Astrocyte of the spinal cord (primary cell): ENCODE data around the gene CFAP57.

Source experiments
- DNase-seq: peaks from one replicate; pipeline ENCODE4 v3.0.0; 2011; ENCODE audit warnings: low read depth, low spot score
- H3K4me3 ChIP-seq: 2 replicates; pipeline ENCODE4 v1.5.1; 2011; ENCODE audit warnings: low read depth, mild to moderate bottlenecking, low read length, moderate library complexity
- CTCF ChIP-seq: IDR thresholded peaks from 2 replicates; pipeline ENCODE4 v1.5.1; 2012; ENCODE audit warnings: low read depth, mild to moderate bottlenecking, low read length, inconsistent platforms
- in situ Hi-C: cut with HindIII; loops from 2 replicates; pipeline ENCODE4 v1.10.0; 2017; ENCODE audit warnings: low sequenced_read_pairs

The CFAP57 gene

DNA sequence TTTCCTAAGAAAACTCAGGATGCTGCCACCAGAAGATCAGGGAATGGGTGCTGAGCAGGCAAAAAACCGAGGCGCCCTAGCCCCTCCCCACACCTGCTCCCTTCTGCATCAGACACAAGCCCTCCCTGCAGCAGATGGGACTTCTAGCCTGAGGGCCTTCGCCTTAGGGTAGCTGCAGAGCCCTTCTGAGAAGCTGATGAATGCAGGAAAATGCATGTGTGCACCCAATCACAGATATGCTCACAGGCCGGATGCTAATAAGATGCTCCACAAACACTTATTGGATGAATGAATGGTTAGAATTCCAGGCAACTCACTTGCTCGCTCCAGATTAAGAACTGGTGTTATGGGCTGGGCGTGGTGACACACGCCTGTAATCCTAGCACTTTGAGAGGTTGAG is 120.1 kb downstream of the CFAP57 start:
- no peak overlapping the region for H3K4me3 ChIP-seq
- TF ChIP-seq CTCF, result no peak
- in situ Hi-C loops, result no loop called here
- no peak for DNase-seq

- no peak for DNase-seq
- in situ Hi-C loops, result no loop called here
- no peak overlapping the region for H3K4me3 ChIP-seq
- TF ChIP-seq CTCF, result no peak
Observed at GRCh38 chr1:43292679-43293078, 120.5 kb downstream of the CFAP57 start.

- in situ Hi-C loops, result no loop called here
- no peak for TF ChIP-seq CTCF
- DNase-seq, result no peak
- no peak overlapping the region for H3K4me3 ChIP-seq
Observed at GRCh38 chr1:43293176-43293575, 121.0 kb downstream of the CFAP57 start.

GRCh38 chr1:43293896-43294760 is 122.0 kb downstream of the CFAP57 start:
- no peak for TF ChIP-seq CTCF
- in situ Hi-C loops, result no loop called here
- DNase-seq, result peak; percentile 45
- no peak overlapping the region for H3K4me3 ChIP-seq

DNA sequence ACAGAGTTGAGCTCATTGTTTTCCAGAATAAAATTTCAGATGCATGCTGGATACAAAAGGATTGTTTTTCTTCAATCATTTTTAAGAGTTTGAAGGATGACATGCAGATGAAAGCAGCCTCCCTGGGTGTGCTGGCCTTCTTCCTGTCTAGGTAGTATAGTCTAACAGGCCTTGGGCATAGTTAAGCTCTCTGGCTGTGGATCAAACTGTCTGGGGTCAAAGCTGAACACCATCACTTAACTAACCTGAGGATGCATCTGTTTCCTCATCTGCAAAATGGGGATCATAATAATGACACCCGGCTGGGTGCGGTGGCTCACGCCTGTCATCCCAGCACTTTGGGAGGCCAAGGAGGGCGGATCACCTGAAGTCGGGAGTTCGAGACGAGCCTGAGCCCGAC is 122.6 kb downstream of the CFAP57 start:
- no peak for TF ChIP-seq CTCF
- DNase-seq, result no peak
- H3K4me3 ChIP-seq, result no peak overlapping the region
- in situ Hi-C loops, result no loop called here

DNA sequence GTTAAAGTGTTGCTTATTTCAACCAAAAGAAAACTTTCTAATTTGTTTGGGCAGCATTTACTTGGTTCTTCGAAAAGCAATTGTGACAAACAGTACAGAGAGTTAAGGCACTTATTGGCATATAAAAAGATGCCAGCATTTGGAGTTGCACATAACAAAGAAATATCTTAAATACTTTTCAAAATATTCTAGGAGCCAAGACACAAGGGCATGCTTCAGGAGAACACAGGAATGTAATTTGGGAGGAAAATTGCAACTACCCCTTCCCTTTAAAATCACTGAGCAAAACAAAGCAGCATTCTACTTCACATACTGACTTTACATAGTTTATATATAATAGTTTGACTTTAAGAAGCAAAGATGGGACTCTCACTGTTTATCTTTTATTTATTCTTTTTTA is 124.1 kb downstream of the CFAP57 start:
- H3K4me3 ChIP-seq, result no peak overlapping the region
- TF ChIP-seq CTCF, result no peak
- in situ Hi-C loops, result no loop called here
- DNase-seq, result no peak
